GM12878 (cell line): Measurements from ENCODE around the gene REEP1. TPM values are rescaled to one million over a fixed set of nuclear protein-coding genes. Genes with fewer than 3 reads are reported as not detected.

Experiments
- BRCA1 ChIP-seq: IDR thresholded peaks from 2 replicates; pipeline ENCODE4 v1.6.1; 2011; ENCODE audit warnings: low read depth, low read length, improper control_type of control experiment
- CTCF ChIP-seq, 3 experiments: IDR thresholded peaks in 2 of 3; conservative IDR thresholded peaks in 1 of 3; 2 replicates each; pipeline ENCODE4 v1.5.1; 2011; ENCODE audit warnings: low read depth in 3 of 3, low read length in 3 of 3, mild to moderate bottlenecking in 3 of 3, control low read depth in 2 of 3, moderate library complexity in 2 of 3, inconsistent platforms in 1 of 3, mixed read lengths in 1 of 3; ENCODE audit not compliant: control insufficient read depth in 2 of 3, insufficient read depth in 1 of 3; ENCODE audit errors: extremely low read depth in 1 of 3
- DPF2 ChIP-seq: fragments of 450-650 bp; IDR thresholded peaks from 2 replicates; pipeline ENCODE4 v1.6.1; 2017; ENCODE audit warnings: mild to moderate bottlenecking
- E4F1 ChIP-seq: fragments of 450-650 bp; IDR thresholded peaks from 2 replicates; pipeline ENCODE4 v1.6.1; 2018; ENCODE audit warnings: borderline replicate concordance, mild to moderate bottlenecking; ENCODE audit not compliant: partially characterized antibody
- FOS ChIP-seq: IDR thresholded peaks from 3 replicates; pipeline ENCODE4 v1.6.1; 2011; ENCODE audit warnings: borderline replicate concordance; ENCODE audit not compliant: insufficient read length; ENCODE audit errors: extremely low read depth
- GABPA ChIP-seq: IDR thresholded peaks from 2 replicates; pipeline ENCODE4 v1.6.1; 2014; ENCODE audit warnings: antibody characterized with exemption, low read depth, mild to moderate bottlenecking, inconsistent platforms
- HDAC6 ChIP-seq: fragments of 200-600 bp; sonication (generic); IDR thresholded peaks from one replicate; pipeline ENCODE4 v1.8.0; 2017; ENCODE audit warnings: antibody characterized with exemption; ENCODE audit not compliant: unreplicated experiment
- HDGF ChIP-seq: fragments of 450-650 bp; IDR thresholded peaks from 2 replicates; pipeline ENCODE4 v1.6.1; 2016; ENCODE audit warnings: antibody characterized with exemption
- IKZF1 ChIP-seq: fragments of 450-650 bp; conservative IDR thresholded peaks from 2 replicates; pipeline ENCODE4 v1.6.1; 2017; ENCODE audit warnings: antibody characterized with exemption, mild to moderate bottlenecking
- IRF3 ChIP-seq: fragments of 450-650 bp; IDR thresholded peaks from 2 replicates; pipeline ENCODE4 v1.6.1; 2014; ENCODE audit warnings: mild to moderate bottlenecking
- JUND ChIP-seq: IDR thresholded peaks from 2 replicates; pipeline ENCODE4 v1.6.1; 2012; ENCODE audit warnings: low read depth, mild to moderate bottlenecking, low read length, improper control_type of control experiment, moderate library complexity
- MEF2B ChIP-seq: fragments of 450-650 bp; IDR thresholded peaks from 2 replicates; pipeline ENCODE4 v1.6.1; 2018; ENCODE audit warnings: mild to moderate bottlenecking, moderate library complexity; ENCODE audit not compliant: partially characterized antibody, poor library complexity, severe bottlenecking
- NFIC ChIP-seq: IDR thresholded peaks from 2 replicates; pipeline ENCODE4 v1.6.1; 2012; ENCODE audit warnings: low read depth, mild to moderate bottlenecking, inconsistent platforms, low read length, moderate library complexity
- PKNOX1 ChIP-seq: fragments of 450-650 bp; IDR thresholded peaks from 2 replicates; pipeline ENCODE4 v1.6.1; 2016; ENCODE audit warnings: mild to moderate bottlenecking
- POU2F2 ChIP-seq: IDR thresholded peaks from 3 replicates; pipeline ENCODE4 v1.6.1; 2011; ENCODE audit warnings: low read depth, mild to moderate bottlenecking, low read length, borderline replicate concordance
- RBBP5 ChIP-seq: fragments of 200-600 bp; sonication (generic); conservative IDR thresholded peaks from 2 replicates; pipeline ENCODE4 v1.6.1; 2016
- SMARCA5 ChIP-seq: fragments of 450-650 bp; IDR thresholded peaks from 2 replicates; pipeline ENCODE4 v1.6.1; 2017; ENCODE audit warnings: mild to moderate bottlenecking
- SMC3 ChIP-seq: IDR thresholded peaks from 2 replicates; pipeline ENCODE4 v1.6.1; 2011; ENCODE audit warnings: low read length, improper control_type of control experiment, borderline replicate concordance
- SRF ChIP-seq, 2 experiments: IDR thresholded peaks; 2 replicates each; pipeline ENCODE4 v1.6.1; 2011; ENCODE audit warnings: low read depth in 2 of 2, low read length in 2 of 2, mild to moderate bottlenecking in 1 of 2, moderate library complexity in 1 of 2
- STAT3 ChIP-seq: IDR thresholded peaks from 2 replicates; pipeline ENCODE4 v1.6.1; 2011; ENCODE audit warnings: low read depth, low read length, improper control_type of control experiment
- polyA plus RNA-seq, 11 experiments: library from polyadenylated mRNA; depleted of rRNA in 4 of 11; unstranded in 6 of 11; stranded (reverse) in 5 of 11; fragments of >200 nt; fragmentation: Nextera tagmentation in 4 of 11; fragmentation: Illumina TruSeq in 1 of 11; extraction: Ambion mirVana in 4 of 11; extraction: Trizol in 1 of 11; gene quantifications; 1 replicate in 1 of 11; 2 replicates in 10 of 11; pipeline versions ENCODE4 v1.2.1 to v1.2.3, GENCODE V29; 2011 to 2016; ENCODE audit warnings: inconsistent platforms in 2 of 11, missing spikeins in 2 of 11, low read depth in 1 of 11
- total RNA-seq, 4 experiments: library from RNA; depleted of rRNA in 3 of 4; stranded (reverse); fragments of >200 nt in 3 of 4; fragmentation: Illumina TruSeq in 1 of 4; extraction: Trizol in 1 of 4; gene quantifications; 2 replicates each; pipeline versions ENCODE4 v1.2.1 to v1.2.3, GENCODE V29; 2013 to 2021

Gene REEP1
- total and polyA plus RNA-seq, 10 of the 15 experiments (the other 5 are each of a cell fraction or from before 2014, with no cell fraction given), result 0.02 to 0.30 (median 0.09) TPM; not detected in 1

- TF ChIP-seq E4F1 (no peak), BRCA1 (no peak), HDGF (0 out of 2 replicates have a peak, but pooled peaks have one; percentile 40), NFIC (no peak), IRF3 (no peak), IKZF1 (peak; percentile 47; the same call in 1 of the 2 replicates), CTCF (IDR thresholded peaks at IDR 0.05 in 2 of 3, conservative IDR thresholded peaks at IDR 0.05 in 1 of 3; ENCODE audit: control insufficient read depth in 2 of 3, extremely low read depth in 1 of 3, insufficient read depth in 1 of 3, low read depth in 3 of 3, low read length in 3 of 3) (peak in 2 of 3 experiments; percentile 12 to 13; a peak in 2 of 6 replicates), SMC3 (0 out of 2 replicates have a peak, but pooled peaks have one; percentile 21), JUND (no peak), STAT3 (no peak), DPF2 (0 out of 2 replicates have a peak, but pooled peaks have one; percentile 15), SMARCA5 (no peak), POU2F2 (no peak), GABPA (no peak), RBBP5 (no peak), HDAC6 (no peak), FOS (no peak), MEF2B (peak; percentile 61), PKNOX1 (0 out of 2 replicates have a peak, but pooled peaks have one; percentile 5), SRF (IDR thresholded peaks at IDR 0.05; ENCODE audit: low read depth in 2 of 2, low read length in 2 of 2) (peak; percentile 61 to 82; a peak in 2 of 4 replicates)
Observed at GRCh38 chr2:86225581-86225980, 111.8 kb downstream of the REEP1 start (continued).
